DND-41 (cell line): ENCODE measurements around the gene LRRC3.

Experiments
- ATAC-seq: fragments of 200-7000 bp; cut with Tn5 transposase; 3 replicates; pipeline ENCODE4 v1.9.1; 2021; ENCODE audit warnings: low read depth; ENCODE audit not compliant: insufficient read depth
- DNase-seq: peaks from one replicate; pipeline ENCODE4 v3.0.0-alpha.2; 2020
- H2AFZ ChIP-seq: 2 replicates; pipeline ENCODE4 v1.6.0; 2012; ENCODE audit warnings: low read depth, low read length
- H3K27ac ChIP-seq: 2 replicates; pipeline ENCODE4 v1.5.1; 2012; ENCODE audit warnings: low read length, inconsistent platforms
- H3K27me3 ChIP-seq: fragments of 200-600 bp; sonication (generic); 2 replicates; pipeline ENCODE4 v1.6.0; 2012; ENCODE audit warnings: low read length, mild to moderate bottlenecking, inconsistent platforms; ENCODE audit not compliant: insufficient read depth, poor library complexity
- H3K36me3 ChIP-seq: 2 replicates; pipeline ENCODE4 v1.5.1; 2012; ENCODE audit warnings: low read length, inconsistent platforms; ENCODE audit not compliant: insufficient read depth
- H3K4me1 ChIP-seq: 2 replicates; pipeline ENCODE4 v1.5.1; 2012; ENCODE audit warnings: mild to moderate bottlenecking, low read length; ENCODE audit not compliant: insufficient read depth
- H3K4me2 ChIP-seq: 2 replicates; pipeline ENCODE4 v1.6.0; 2012; ENCODE audit warnings: mild to moderate bottlenecking, moderate library complexity, low read length, inconsistent platforms; ENCODE audit not compliant: insufficient read depth
- H3K4me3 ChIP-seq, 2 experiments: fragments of 200-600 bp in 1 of 2; shearing (Covaris generic) in 1 of 2; 2 replicates each; pipeline ENCODE4 v1.5.1; 2012 to 2016; ENCODE audit warnings: inconsistent platforms in 2 of 2, low read length in 2 of 2, mild to moderate bottlenecking in 2 of 2, low read depth in 1 of 2, moderate library complexity in 1 of 2
- H3K79me2 ChIP-seq: 2 replicates; pipeline ENCODE4 v1.6.0; 2012; ENCODE audit warnings: low read length, inconsistent platforms; ENCODE audit not compliant: insufficient read depth
- H3K9ac ChIP-seq: 2 replicates; pipeline ENCODE4 v1.6.0; 2012; ENCODE audit warnings: low read depth, mild to moderate bottlenecking, inconsistent platforms, low read length, moderate library complexity
- H3K9me3 ChIP-seq: 2 replicates; pipeline ENCODE4 v1.5.1; 2012; ENCODE audit warnings: low read length, moderate library complexity, mild to moderate bottlenecking, inconsistent platforms; ENCODE audit not compliant: insufficient read depth, severe bottlenecking
- H4K20me1 ChIP-seq: 2 replicates; pipeline ENCODE4 v1.6.0; 2012; ENCODE audit warnings: low read length; ENCODE audit not compliant: insufficient read depth
- EZH2 ChIP-seq: IDR thresholded peaks from 3 replicates; pipeline ENCODE4 v1.6.1; 2012; ENCODE audit warnings: borderline replicate concordance, low read depth, mild to moderate bottlenecking, moderate library complexity, low read length, inconsistent platforms; ENCODE audit not compliant: severe bottlenecking
- TF ChIP-seq, protein P1 (sequence below): IDR thresholded peaks from 2 replicates; pipeline ENCODE4 v1.5.1; 2012; ENCODE audit warnings: borderline replicate concordance, low read length, moderate library complexity, mild to moderate bottlenecking; ENCODE audit not compliant: poor library complexity, severe bottlenecking; ENCODE audit errors: extremely low read depth

The LRRC3 gene

DNA sequence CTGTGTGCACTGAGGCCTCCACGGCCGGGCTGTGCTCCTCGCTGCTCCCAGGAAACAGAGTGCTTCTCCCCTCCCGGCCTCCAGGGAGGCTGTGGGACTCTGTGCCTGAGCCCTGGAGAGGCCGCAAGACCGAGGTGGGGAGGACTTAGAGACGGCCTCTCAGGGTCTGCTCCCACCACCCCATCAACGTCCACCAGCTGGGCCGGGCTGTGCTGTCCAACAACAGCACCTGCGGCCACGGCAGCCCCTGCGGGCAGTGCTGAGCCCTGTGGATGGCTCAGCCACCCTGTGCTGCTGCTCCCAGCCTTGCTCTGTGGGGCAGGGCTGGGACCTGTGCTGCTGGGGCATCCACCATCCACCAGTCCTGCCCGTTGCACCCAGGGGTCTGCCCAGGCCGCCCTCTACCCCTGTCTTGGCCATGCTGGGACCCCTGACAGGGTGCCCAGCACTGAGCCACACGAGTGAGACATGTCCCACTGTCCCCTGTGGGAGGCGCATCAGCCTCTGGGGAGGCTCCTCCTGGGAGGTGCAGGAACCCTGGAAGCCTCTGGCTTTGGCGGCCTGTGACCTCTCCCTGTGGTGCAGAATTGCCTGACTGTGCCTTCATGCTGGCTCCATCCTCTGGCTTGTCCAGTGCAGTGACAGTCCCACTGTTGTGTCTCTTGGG, 31.2 kb upstream of the LRRC3 start:
- H4K20me1 ChIP-seq, result no peaks in the 10 kb centered on the region
- TF ChIP-seq EZH2, result no peak
- TF ChIP-seq, protein P1, sequence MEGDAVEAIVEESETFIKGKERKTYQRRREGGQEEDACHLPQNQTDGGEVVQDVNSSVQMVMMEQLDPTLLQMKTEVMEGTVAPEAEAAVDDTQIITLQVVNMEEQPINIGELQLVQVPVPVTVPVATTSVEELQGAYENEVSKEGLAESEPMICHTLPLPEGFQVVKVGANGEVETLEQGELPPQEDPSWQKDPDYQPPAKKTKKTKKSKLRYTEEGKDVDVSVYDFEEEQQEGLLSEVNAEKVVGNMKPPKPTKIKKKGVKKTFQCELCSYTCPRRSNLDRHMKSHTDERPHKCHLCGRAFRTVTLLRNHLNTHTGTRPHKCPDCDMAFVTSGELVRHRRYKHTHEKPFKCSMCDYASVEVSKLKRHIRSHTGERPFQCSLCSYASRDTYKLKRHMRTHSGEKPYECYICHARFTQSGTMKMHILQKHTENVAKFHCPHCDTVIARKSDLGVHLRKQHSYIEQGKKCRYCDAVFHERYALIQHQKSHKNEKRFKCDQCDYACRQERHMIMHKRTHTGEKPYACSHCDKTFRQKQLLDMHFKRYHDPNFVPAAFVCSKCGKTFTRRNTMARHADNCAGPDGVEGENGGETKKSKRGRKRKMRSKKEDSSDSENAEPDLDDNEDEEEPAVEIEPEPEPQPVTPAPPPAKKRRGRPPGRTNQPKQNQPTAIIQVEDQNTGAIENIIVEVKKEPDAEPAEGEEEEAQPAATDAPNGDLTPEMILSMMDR, result no peak
- no peak for DNase-seq
- H3K4me2 ChIP-seq, result no peak overlapping the region
- no peaks in the 10 kb centered on the region for H3K27me3 ChIP-seq
- no peak overlapping the region for H3K27ac ChIP-seq
- no peaks in the 10 kb centered on the region for H3K4me1 ChIP-seq
- no peaks in the 10 kb centered on the region for H3K79me2 ChIP-seq
- H3K9ac ChIP-seq, result no peak overlapping the region
- no peak overlapping the region for H3K4me3 ChIP-seq
- ATAC-seq, result no peak
- no peaks in the 10 kb centered on the region for H3K36me3 ChIP-seq
- H3K9me3 ChIP-seq, result peaks cover under 1% of the 10 kb centered on the region
- H2AFZ ChIP-seq, result no peak overlapping the region

DNA sequence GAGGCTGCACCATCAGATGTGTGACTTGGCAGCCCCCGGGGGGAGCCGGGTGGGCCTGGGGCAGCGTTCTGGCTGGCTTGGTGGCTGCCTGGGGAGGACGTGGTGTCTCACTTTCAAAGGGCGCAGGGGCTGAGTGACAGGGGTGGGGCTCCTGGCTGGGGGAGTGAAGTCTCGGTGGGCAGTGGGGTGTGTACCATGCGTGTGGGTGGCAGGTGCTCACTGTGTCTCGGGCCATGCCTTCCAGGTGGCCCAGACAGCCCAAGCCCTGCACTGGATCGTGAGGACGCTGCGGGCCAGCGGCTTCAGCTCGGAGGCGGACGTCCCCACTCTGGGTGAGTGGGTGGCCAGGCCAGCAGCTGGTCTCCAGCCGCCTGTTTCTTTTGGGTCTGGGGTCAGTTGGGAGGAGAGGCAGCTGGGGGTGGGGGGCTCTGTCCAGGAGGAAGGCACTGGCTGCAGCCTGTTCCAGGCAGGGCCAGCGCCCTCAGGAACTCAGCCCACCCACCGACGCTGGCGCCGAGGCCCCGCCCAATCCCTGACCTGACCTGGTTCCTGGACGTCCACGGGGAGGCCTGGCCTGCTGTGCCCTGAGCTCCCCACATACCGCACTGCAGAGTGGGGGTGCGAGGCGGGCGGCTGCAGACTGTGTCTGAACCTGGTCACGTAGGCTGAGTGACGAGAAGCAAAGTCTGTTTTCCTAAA, 30.6 kb upstream of the LRRC3 start:
- H3K27ac ChIP-seq, result no peak overlapping the region
- no peaks in the 10 kb centered on the region for H3K9me3 ChIP-seq
- H3K36me3 ChIP-seq, result no peaks in the 10 kb centered on the region
- H3K4me1 ChIP-seq, result no peaks in the 10 kb centered on the region
- TF ChIP-seq, protein P1, result no peak
- no peak for TF ChIP-seq EZH2
- H3K79me2 ChIP-seq, result no peaks in the 10 kb centered on the region
- H2AFZ ChIP-seq, result no peak overlapping the region
- H3K4me3 ChIP-seq, result no peak overlapping the region
- H3K27me3 ChIP-seq, result no peaks in the 10 kb centered on the region
- ATAC-seq, result no peak
- H3K9ac ChIP-seq, result no peak overlapping the region
- no peaks in the 10 kb centered on the region for H4K20me1 ChIP-seq
- no peak overlapping the region for H3K4me2 ChIP-seq
- no peak for DNase-seq

DNA sequence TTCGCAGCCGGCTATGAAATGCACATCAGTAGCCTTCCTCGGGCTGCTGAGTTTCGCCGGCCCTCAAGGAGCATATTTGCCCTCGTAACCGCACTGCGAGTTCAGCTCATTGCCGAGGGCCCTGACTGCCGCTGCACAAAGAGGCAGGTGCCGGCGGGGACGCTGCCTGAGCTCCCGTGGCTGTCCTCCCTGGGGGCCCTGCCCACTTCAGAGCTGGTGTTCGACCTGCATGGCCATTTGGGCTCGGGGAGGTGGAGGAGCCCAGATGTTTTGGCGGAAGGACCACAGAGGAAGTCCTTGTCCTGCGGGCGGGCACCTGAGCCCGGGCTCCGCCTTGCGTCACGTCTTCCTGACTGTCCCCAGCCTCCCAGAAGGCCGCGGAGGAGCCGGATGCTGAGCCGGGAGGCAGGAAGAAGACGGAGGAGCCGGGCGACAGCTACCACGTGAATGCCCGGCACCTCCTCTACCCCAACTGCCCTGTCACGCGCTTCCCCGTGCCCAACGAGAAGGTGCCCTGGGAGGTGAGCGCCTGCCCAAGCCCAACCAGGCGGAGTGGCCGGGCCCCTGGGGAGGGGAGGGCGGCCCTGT, 29.9 kb upstream of the LRRC3 start:
- Histone ChIP-seq H3K4me3 (no peak overlapping the region), H3K9me3 (no peaks in the 10 kb centered on the region), H3K4me2 (no peak overlapping the region), H3K27ac (no peak overlapping the region), H2AFZ (no peak overlapping the region), H3K36me3 (no peaks in the 10 kb centered on the region), H3K4me1 (no peaks in the 10 kb centered on the region), H4K20me1 (no peaks in the 10 kb centered on the region), H3K79me2 (no peaks in the 10 kb centered on the region), H3K9ac (no peak overlapping the region), H3K27me3 (no peaks in the 10 kb centered on the region)
- no peak for DNase-seq
- no peak for ATAC-seq
- TF ChIP-seq, protein P1, result no peak
- TF ChIP-seq EZH2, result no peak
